ENCODE data around the gene IRF2.

Gene IRF2

DNA sequence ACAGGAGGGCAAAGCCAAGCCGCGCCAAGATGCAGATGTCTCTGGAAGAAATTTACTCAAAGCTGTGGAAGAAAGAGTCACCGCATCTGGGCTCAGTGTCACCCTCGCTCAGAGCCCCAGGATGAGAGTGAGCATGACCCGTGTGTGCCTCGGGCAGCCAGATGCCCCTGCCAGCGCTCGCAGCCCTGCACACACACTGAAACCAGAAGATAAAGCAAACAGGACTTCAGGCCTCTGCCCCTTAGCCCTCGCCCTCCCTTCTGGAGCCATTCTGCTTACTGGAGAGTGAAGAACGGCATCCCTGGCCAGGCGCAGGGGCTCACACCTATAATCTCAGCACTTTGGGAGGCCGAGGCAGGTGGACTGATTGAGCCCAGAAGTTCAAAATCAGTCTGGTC is 103.0 kb downstream of the IRF2 start:
- Histone ChIP-seq H3K4me2 (ENCODE audit: insufficient read depth, low read length) (no peak overlapping the region), H3K9ac (ENCODE audit: low read depth, low read length) (no peak overlapping the region), H4K20me1 (ENCODE audit: insufficient read depth, low read length) (no peaks in the 10 kb centered on the region), H3K36me3 (ENCODE audit: insufficient read depth, low read length) (no peaks in the 10 kb centered on the region), H2AFZ (ENCODE audit: low read depth, low read length) (no peak overlapping the region), H3K79me2 (ENCODE audit: insufficient read depth, low read length) (no peaks in the 10 kb centered on the region), H3K4me3 (ENCODE audit: low read depth in 1 of 2, low read length in 2 of 2) (no peak overlapping the region), H3K27me3 (ENCODE audit: insufficient read depth, low read length, poor library complexity) (no peaks in the 10 kb centered on the region), H3K9me3 (ENCODE audit: insufficient read depth, low read length, severe bottlenecking) (no peaks in the 10 kb centered on the region), H3K27ac (ENCODE audit: low read length) (no peak overlapping the region), H3K4me1 (ENCODE audit: insufficient read depth, low read length) (no peaks in the 10 kb centered on the region)
- no peak for ATAC-seq (ENCODE audit: insufficient read depth, low read depth)
- no peak for DNase-seq
- no peak for TF ChIP-seq EZH2 (IDR thresholded peaks at IDR 0.05; ENCODE audit: borderline replicate concordance, low read depth, low read length, severe bottlenecking)
- TF ChIP-seq, protein P1, sequence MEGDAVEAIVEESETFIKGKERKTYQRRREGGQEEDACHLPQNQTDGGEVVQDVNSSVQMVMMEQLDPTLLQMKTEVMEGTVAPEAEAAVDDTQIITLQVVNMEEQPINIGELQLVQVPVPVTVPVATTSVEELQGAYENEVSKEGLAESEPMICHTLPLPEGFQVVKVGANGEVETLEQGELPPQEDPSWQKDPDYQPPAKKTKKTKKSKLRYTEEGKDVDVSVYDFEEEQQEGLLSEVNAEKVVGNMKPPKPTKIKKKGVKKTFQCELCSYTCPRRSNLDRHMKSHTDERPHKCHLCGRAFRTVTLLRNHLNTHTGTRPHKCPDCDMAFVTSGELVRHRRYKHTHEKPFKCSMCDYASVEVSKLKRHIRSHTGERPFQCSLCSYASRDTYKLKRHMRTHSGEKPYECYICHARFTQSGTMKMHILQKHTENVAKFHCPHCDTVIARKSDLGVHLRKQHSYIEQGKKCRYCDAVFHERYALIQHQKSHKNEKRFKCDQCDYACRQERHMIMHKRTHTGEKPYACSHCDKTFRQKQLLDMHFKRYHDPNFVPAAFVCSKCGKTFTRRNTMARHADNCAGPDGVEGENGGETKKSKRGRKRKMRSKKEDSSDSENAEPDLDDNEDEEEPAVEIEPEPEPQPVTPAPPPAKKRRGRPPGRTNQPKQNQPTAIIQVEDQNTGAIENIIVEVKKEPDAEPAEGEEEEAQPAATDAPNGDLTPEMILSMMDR (IDR thresholded peaks at IDR 0.05; ENCODE audit: borderline replicate concordance, extremely low read depth, low read length, poor library complexity, severe bottlenecking), result no peak

DNA sequence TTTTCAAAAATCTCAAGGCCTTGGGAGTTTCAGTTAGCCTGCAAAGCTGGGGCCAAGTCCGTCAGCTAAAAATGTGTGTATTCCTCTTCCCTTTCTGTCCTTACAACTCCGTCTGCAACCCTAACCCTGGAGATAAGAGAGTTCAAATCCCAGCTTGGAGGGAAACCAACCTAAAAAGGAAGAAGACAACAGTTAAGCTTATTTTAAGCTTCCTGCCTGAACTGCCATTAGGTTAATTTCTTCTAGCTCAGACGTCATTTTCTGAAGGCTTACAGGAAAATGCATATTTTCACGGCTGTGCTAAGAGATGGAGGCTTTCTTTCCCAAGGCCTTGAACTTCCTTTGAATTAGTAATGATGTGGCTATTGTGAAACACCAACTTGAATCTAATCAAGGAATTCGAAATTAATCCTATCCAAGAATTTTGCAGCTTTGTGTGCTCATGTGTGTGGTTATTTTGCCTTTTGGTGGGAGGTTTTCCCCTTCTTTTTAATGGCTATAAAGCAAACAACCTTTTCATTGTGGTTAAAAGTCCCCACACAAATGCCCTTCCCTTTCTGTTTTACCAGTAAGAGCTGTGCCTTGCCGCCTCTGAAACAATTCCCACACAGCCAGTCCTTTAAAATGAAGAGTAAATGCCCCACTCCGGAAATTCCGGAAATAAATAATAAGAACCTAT is 103.5 kb downstream of the IRF2 start:
- no peak overlapping the region for H3K4me2 ChIP-seq (ENCODE audit: insufficient read depth, low read length)
- H3K36me3 ChIP-seq (ENCODE audit: insufficient read depth, low read length), result no peaks in the 10 kb centered on the region
- ATAC-seq (ENCODE audit: insufficient read depth, low read depth) (no peak), DNase-seq (no peak)
- H3K27me3 ChIP-seq (ENCODE audit: insufficient read depth, low read length, poor library complexity), result no peaks in the 10 kb centered on the region
- H3K4me3 ChIP-seq (ENCODE audit: low read depth in 1 of 2, low read length in 2 of 2), result no peak overlapping the region
- H3K79me2 ChIP-seq (ENCODE audit: insufficient read depth, low read length), result no peaks in the 10 kb centered on the region
- no peak overlapping the region for H3K9ac ChIP-seq (ENCODE audit: low read depth, low read length)
- no peak overlapping the region for H3K27ac ChIP-seq (ENCODE audit: low read length)
- TF ChIP-seq EZH2 (IDR thresholded peaks at IDR 0.05; ENCODE audit: borderline replicate concordance, low read depth, low read length, severe bottlenecking), result no peak
- TF ChIP-seq, protein P1 (IDR thresholded peaks at IDR 0.05; ENCODE audit: borderline replicate concordance, extremely low read depth, low read length, poor library complexity, severe bottlenecking), result no peak
- H4K20me1 ChIP-seq (ENCODE audit: insufficient read depth, low read length), result no peaks in the 10 kb centered on the region
- H3K4me1 ChIP-seq (ENCODE audit: insufficient read depth, low read length), result no peaks in the 10 kb centered on the region
- no peak overlapping the region for H2AFZ ChIP-seq (ENCODE audit: low read depth, low read length)
- H3K9me3 ChIP-seq (ENCODE audit: insufficient read depth, low read length, severe bottlenecking), result no peaks in the 10 kb centered on the region

DNA sequence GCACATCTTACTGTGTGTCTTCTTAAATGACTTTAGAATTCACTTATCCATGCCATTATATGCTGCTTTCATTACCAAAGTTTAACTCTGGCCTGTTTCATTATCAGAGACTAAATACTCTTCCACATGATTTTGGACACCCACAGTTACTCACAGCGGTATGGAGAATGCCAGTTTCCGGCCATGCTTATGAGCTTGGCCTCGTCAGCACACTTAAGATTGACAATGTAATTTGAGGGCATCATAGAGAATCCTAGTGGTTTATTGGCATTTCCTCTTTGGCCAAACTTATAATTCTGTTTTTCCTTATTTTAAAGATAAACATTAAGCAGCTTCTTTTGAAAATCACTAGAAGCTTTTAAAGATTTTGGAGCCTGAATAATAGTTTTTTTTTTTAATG is 104.5 kb downstream of the IRF2 start:
- Histone ChIP-seq H3K4me2 (ENCODE audit: insufficient read depth, low read length) (no peak overlapping the region), H3K4me1 (ENCODE audit: insufficient read depth, low read length) (no peaks in the 10 kb centered on the region), H3K36me3 (ENCODE audit: insufficient read depth, low read length) (no peaks in the 10 kb centered on the region), H2AFZ (ENCODE audit: low read depth, low read length) (no peak overlapping the region), H4K20me1 (ENCODE audit: insufficient read depth, low read length) (no peaks in the 10 kb centered on the region), H3K27ac (ENCODE audit: low read length) (no peak overlapping the region), H3K27me3 (ENCODE audit: insufficient read depth, low read length, poor library complexity) (no peaks in the 10 kb centered on the region), H3K79me2 (ENCODE audit: insufficient read depth, low read length) (no peaks in the 10 kb centered on the region), H3K9ac (ENCODE audit: low read depth, low read length) (no peak overlapping the region), H3K9me3 (ENCODE audit: insufficient read depth, low read length, severe bottlenecking) (no peaks in the 10 kb centered on the region), H3K4me3 (ENCODE audit: low read depth in 1 of 2, low read length in 2 of 2) (no peak overlapping the region)
- DNase-seq (no peak), ATAC-seq (ENCODE audit: insufficient read depth, low read depth) (no peak)
- TF ChIP-seq, protein P1 (IDR thresholded peaks at IDR 0.05; ENCODE audit: borderline replicate concordance, extremely low read depth, low read length, poor library complexity, severe bottlenecking), result no peak
- TF ChIP-seq EZH2 (IDR thresholded peaks at IDR 0.05; ENCODE audit: borderline replicate concordance, low read depth, low read length, severe bottlenecking), result no peak

Data from DND-41 (cell line).